Left lobe of liver (tissue), 2 donors: ENCODE results near the gene ZNF804A. TPM values are rescaled to one million over a fixed set of nuclear protein-coding genes. Genes with fewer than 3 reads are reported as not detected.

Experiments used
- ATAC-seq: fragments of 200-7000 bp; cut with Tn5 transposase; one replicate; pipeline ENCODE4 v1.9.1; 2020; ENCODE audit warnings: mild to moderate bottlenecking, moderate library complexity
- DNase-seq: peaks from one replicate; pipeline ENCODE4 v3.0.0-alpha.2; 2020; ENCODE audit warnings: low spot score
- total RNA-seq: library from RNA; stranded (reverse); gene quantifications from one replicate; pipeline ENCODE4 v1.2.1, GENCODE V29; 2021
- donor health status: DM: no; HTN: no; CAD: no; lungs with moderate emphysema.
- donor health status: DM: no; HTN: yes; CAD: no.

Gene ZNF804A
- total RNA-seq, 1 donor from 2014 or later = not detected

- DNase-seq = no peak
- ATAC-seq = no peak
Measured at GRCh38 chr2:184602734-184603133, 4.4 kb downstream of the ZNF804A start.

GRCh38 chr2:184610891-184611290 is 12.6 kb downstream of the ZNF804A start:
- ATAC-seq (no peak), DNase-seq (no peak)

- DNase-seq (no peak), ATAC-seq (no peak)
Measured at GRCh38 chr2:184611361-184612085, 13.2 kb downstream of the ZNF804A start.

GRCh38 chr2:184620367-184620766 is 22.0 kb downstream of the ZNF804A start:
- ATAC-seq (no peak), DNase-seq (no peak)

- ATAC-seq (no peak), DNase-seq (no peak)
Measured at GRCh38 chr2:184624311-184624710, 26.0 kb downstream of the ZNF804A start.

- DNase-seq = no peak
- no peak for ATAC-seq
Measured at GRCh38 chr2:184628051-184628450, 29.7 kb downstream of the ZNF804A start.

GRCh38 chr2:184633726-184634125 is 35.4 kb downstream of the ZNF804A start:
- DNase-seq (no peak), ATAC-seq (no peak)

GRCh38 chr2:184637781-184638180 is 39.5 kb downstream of the ZNF804A start:
- ATAC-seq = no peak
- no peak for DNase-seq

- no peak for ATAC-seq
Measured at GRCh38 chr2:184644685-184645084, 46.4 kb downstream of the ZNF804A start.

GRCh38 chr2:184646177-184646576 is 47.8 kb downstream of the ZNF804A start:
- ATAC-seq = no peak
- DNase-seq = no peak

More at GRCh38 chr2:184644685-184645084, 46.4 kb downstream of the ZNF804A start:
- no peak for DNase-seq

- DNase-seq (no peak), ATAC-seq (no peak)
Measured at GRCh38 chr2:184646593-184646992, 48.3 kb downstream of the ZNF804A start.

GRCh38 chr2:184654945-184655344 is 56.6 kb downstream of the ZNF804A start:
- ATAC-seq = no peak

GRCh38 chr2:184677171-184677570 is 78.8 kb downstream of the ZNF804A start:
- no peak for DNase-seq
- no peak for ATAC-seq

More at GRCh38 chr2:184654945-184655344, 56.6 kb downstream of the ZNF804A start:
- DNase-seq = no peak

- ATAC-seq (no peak), DNase-seq (no peak)
Measured at GRCh38 chr2:184679219-184680018, 81.1 kb downstream of the ZNF804A start.

GRCh38 chr2:184680825-184681224 is 82.5 kb downstream of the ZNF804A start:
- DNase-seq (no peak), ATAC-seq (no peak)

GRCh38 chr2:184681642-184682321 is 83.5 kb downstream of the ZNF804A start:
- ATAC-seq (no peak), DNase-seq (no peak)

- DNase-seq = no peak
- no peak for ATAC-seq
Measured at GRCh38 chr2:184683911-184684310, 85.6 kb downstream of the ZNF804A start.

- DNase-seq = no peak
- ATAC-seq = no peak
Measured at GRCh38 chr2:184685999-184686841, 87.9 kb downstream of the ZNF804A start.

GRCh38 chr2:184689638-184690037 is 91.3 kb downstream of the ZNF804A start:
- DNase-seq (no peak), ATAC-seq (no peak)

GRCh38 chr2:184692141-184692734 is 93.9 kb downstream of the ZNF804A start:
- DNase-seq = no peak
- no peak for ATAC-seq
